ENCODE results near the gene PEF1. TPM values are rescaled to one million over a fixed set of nuclear protein-coding genes. Genes with fewer than 3 reads are reported as not detected.
A peak's percentile ranks its signal among the peaks of the same experiment; 100 is the strongest.

Gene PEF1
- total RNA-seq, 1 donor from 2014 or later: 66.3 TPM

DNA sequence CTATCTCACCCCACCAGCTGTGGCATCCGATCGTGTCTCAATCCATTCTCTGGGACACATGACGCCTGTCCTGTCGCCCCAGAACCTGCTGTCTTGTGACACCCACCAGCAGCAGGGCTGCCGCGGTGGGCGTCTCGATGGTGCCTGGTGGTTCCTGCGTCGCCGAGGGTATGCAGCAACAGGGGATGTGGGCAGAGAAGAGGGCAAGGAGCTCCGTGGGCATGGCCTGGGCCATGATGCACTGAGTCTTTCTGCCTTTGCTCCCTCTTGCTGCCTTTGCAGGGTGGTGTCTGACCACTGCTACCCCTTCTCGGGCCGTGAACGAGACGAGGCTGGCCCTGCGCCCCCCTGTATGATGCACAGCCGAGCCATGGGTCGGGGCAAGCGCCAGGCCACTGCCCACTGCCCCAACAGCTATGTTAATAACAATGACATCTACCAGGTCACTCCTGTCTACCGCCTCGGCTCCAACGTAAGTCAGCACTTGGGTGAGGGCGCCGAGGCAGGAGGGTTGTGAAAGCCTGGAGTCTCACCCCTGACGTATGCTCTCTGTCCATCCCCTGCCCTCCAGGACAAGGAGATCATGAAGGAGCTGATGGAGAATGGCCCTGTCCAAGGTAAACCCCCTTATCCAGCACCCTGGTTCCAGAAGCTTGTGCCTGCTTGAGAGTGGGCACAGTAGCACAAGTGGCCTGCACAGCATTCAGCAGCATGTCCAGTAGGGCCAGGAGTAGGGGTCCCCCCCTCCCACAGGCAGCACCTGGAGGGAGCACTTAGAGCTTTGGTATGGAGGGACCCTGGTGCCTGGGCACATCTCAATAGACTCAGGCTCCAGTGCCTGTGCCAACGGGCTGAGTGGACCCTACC lies 59.6 kb downstream of the PEF1 start:
- no peak for DNase-seq (ENCODE audit: low spot score)

DNA sequence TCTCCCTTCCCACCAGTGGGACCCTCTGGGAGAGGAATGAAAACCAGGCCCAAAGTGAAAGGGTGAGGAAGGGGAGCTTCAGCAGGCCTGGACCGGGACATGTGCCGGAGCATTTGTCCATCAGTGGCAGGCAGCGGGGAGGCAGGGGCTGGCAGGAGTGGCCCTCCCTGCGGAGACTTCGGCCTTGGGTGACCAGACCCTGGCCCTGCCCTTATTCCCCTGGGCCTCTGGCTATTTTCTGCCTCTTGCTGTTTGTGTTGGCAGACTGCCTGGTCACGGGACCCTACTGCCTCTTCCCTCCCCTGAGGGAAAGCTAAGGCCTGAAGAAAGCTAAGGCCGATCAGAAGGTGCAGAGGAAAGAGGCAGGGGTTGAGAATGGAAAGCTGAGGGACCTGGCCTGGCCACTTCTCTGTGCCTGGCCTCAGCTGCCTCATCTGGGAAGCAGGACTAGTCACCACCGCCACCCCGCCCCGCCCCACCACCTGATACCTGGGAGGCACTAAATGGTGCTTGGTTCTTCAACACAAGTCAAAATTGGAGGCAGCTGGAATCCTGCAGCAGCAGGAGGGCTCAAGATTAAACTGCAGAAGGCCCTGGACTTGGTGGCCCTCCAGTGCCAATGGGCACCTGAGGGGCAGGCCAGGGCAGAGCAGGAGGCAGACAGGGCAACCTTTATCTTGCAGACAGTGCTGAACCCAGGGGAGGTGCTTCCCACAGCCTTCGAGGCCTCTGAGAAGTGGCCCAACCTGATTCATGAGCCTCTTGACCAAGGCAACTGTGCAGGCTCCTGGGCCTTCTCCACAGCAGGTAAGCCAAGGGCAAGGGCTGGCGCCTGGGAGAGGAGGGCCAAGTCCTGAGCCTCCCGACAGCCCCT lies 60.4 kb downstream of the PEF1 start:
- DNase-seq (ENCODE audit: low spot score): peak; percentile 89

DNA sequence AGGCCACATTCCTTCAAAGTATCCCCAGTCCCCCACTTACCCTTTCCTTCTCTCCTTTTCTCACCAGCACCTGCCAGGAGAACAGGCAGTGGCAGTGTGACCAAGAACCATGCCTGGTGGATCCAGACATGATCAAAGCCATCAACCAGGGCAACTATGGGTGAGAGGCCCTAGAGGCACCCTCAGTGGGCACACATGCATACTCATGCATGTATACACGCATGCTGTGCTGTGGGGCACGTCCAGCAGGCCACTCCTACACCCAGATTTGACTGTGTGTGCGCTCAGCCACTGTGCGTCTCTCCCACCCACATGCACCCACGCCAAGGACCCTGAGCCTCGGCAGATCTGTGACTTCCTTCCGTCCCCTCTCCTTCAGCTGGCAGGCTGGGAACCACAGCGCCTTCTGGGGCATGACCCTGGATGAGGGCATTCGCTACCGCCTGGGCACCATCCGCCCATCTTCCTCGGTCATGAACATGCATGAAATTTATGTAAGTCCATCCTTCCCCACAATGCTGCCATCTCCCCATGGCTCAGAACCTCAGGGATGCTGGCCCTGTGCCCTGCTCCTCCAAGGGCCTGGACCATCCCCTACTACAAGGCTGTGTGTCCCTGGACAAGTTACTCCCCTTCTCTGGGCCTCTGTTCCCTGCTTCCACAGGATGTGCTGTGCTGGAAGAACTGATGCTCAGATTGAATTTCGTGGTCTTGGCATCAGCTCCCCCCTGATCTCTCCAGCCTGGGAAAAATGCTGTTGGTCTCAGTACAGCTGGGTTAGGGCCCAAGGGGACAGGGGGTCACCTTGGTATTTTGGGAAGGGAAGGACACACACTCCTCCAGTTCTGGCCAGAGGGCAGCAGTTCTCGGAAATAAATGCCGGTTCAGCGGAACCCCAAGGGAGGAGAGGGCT lies 61.3 kb downstream of the PEF1 start:
- DNase-seq (ENCODE audit: low spot score): no peak

DNA sequence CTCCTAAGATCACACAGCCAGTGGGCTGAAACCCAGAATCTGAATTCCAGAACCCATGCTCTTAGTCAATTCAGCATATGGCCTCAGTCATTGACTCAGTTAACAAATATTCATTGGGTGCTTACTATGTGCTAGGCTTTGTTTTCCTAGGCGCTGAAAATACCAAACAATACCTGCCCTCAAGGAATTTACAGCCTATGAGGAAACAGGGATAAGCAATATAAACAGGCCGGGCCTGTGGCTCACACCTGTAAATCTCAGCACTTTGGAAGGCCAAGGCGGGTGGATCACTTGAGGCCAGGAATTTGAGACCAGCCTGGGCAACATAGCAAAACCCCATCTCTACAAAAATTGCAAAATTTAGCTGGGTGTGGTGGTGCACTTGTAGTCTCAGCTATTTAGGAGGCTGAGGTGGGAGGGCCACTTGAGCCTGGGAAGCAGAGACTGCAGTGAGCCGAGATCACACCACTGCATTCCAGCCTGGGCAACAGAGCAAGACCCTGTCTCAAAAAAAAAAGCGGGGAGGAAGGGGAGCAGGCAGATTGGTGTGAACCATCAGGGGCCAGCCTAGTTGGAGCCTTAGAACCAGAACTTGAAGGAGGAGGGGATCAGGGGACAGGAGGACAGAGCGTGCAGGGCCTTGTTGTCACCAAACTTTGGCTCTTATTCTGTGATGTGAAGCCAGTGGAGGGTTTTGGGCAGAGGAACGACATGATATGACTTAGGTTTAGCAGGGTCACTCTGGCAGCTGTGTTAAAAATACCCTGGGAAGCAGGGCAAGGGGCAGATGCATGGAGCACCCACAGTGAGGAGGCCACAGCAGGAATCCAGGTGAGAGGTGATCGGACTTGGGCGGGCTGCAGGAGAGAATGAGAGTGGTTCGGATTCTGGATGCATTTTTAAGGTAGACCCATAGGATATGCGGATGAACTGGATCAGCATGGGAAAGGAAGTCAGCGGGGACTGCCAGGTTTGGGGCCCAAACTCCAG lies 62.6 kb downstream of the PEF1 start:
- DNase-seq (ENCODE audit: low spot score): no peak

DNA sequence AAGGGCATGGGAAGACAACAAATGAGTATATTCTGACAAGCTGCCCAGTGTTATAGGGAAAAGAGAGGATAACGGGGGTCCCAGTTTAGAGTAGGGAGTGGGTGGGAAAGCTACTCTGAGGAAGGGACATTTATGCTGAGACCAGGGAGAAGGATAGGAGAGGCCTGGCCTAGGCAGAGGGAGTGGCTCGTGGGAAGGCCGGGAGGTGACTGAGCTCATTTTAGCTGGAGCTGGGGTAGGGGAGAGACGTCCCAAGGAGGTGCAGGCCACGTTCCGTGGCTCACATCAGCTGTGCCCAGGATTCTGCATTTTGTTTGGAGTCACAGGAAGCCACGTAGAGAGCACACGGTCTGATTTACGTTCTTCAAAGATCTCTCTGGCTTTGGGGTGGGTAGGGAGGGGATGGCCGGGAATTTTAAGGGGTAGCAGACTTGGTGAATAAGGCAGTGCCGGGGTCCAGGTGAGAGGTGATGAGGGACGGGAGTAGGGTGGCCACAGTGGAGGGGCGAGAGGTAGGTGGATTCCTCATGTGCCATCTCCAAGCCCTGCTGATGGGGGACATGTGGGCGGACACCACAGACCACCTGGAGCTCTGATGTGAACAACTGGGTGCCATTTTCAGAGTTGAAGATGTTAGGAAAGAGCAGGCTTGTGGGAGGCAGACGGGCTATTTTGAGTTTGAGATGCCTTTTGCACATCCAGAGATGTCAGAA lies 63.6 kb downstream of the PEF1 start:
- DNase-seq (ENCODE audit: low spot score): no peak

- DNase-seq (ENCODE audit: low spot score): no peak
Measured at GRCh38 chr1:31580513-31580870, 64.2 kb downstream of the PEF1 start.

Other genes with a start within 250 kb of the PEF1 start
- 122 TPM for gene SERINC2, start 231.7 kb downstream of the PEF1 start, total RNA-seq
- 169 TPM for gene TINAGL1, start 68.4 kb downstream of the PEF1 start, total RNA-seq
- gene HCRTR1, start 27.2 kb downstream of the PEF1 start, total RNA-seq: not detected
- gene COL16A1, start 59.1 kb upstream of the PEF1 start, total RNA-seq: 52.5 TPM
- 6.0 TPM for gene ADGRB2, start 119.5 kb upstream of the PEF1 start, total RNA-seq
- 1.8 TPM for gene SPOCD1, start 171.1 kb upstream of the PEF1 start, total RNA-seq

Measured in mucosa of gallbladder (tissue), 1 donor.